OCI-LY7 (cell line): ENCODE results near the gene ADCY1.

Experiments
- EZH2phosphoT487 ChIP-seq: fragments of 200-600 bp; sonication (generic); IDR thresholded peaks from 2 replicates; pipeline ENCODE4 v1.6.1; 2018; ENCODE audit warnings: low read depth, borderline replicate concordance, mild to moderate bottlenecking, mixed run types, antibody characterized with exemption, low read length, moderate library complexity, mixed read lengths
- TF ChIP-seq, protein P1 (sequence below): fragments of 200-600 bp; sonication (generic); conservative IDR thresholded peaks from 2 replicates; pipeline ENCODE4 v1.5.1; 2014; ENCODE audit warnings: mild to moderate bottlenecking, antibody characterized with exemption, low read length, moderate library complexity, mixed read lengths

DNA sequence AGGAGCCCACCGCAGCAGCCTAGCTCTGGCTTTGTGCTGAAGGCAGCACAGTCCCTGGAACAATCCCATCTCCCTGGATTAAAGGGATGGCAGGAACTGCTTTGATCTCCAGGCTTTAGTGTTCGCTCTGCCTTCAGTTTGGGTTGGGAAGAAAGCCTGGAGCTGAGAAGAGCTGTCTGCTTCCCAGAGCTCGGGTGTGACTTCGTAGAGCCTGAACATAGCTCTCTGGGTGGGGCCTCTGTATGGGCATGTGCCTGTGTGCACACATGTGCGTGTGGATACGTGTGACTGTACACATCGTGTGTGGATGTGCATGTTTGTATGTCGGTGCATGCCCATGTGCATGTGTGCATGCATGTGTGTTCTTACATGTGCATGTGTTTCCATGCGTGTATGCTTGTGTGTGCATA lies 8.7 kb downstream of the ADCY1 start:
- TF ChIP-seq, protein P1, sequence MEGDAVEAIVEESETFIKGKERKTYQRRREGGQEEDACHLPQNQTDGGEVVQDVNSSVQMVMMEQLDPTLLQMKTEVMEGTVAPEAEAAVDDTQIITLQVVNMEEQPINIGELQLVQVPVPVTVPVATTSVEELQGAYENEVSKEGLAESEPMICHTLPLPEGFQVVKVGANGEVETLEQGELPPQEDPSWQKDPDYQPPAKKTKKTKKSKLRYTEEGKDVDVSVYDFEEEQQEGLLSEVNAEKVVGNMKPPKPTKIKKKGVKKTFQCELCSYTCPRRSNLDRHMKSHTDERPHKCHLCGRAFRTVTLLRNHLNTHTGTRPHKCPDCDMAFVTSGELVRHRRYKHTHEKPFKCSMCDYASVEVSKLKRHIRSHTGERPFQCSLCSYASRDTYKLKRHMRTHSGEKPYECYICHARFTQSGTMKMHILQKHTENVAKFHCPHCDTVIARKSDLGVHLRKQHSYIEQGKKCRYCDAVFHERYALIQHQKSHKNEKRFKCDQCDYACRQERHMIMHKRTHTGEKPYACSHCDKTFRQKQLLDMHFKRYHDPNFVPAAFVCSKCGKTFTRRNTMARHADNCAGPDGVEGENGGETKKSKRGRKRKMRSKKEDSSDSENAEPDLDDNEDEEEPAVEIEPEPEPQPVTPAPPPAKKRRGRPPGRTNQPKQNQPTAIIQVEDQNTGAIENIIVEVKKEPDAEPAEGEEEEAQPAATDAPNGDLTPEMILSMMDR = no peak
- no peak for TF ChIP-seq EZH2phosphoT487
